GM20431 (cell line): ENCODE results near the gene ZBTB37.
"Not testable (repeated sequence)": the region's sequence is repeated elsewhere in the genome, so short reads cannot be mapped to it uniquely, and the experiment has no call there.

ENCODE experiments used
- in situ Hi-C: fragments of 300-500 bp; cut with MseI, MboI; formaldehyde crosslinking; loops from one replicate; pipeline ENCODE4 v1.15.0; 2020; ENCODE audit warnings: low sequenced_read_pairs; ENCODE audit not compliant: unreplicated experiment

Gene ZBTB37

GRCh38 chr1:173900427-173900826, 32.2 kb downstream of the ZBTB37 start:
- in situ Hi-C loops = no loop called here

GRCh38 chr1:173900992-173901391, 32.8 kb downstream of the ZBTB37 start:
- in situ Hi-C loops = no loop called here

GRCh38 chr1:173903827-173904531, 35.8 kb downstream of the ZBTB37 start:
- in situ Hi-C loops = no loop called here

- in situ Hi-C loops = no loop called here
Measured at GRCh38 chr1:173913111-173913510, 44.9 kb downstream of the ZBTB37 start.

- in situ Hi-C loops = no loop called here
Measured at GRCh38 chr1:173914366-173914871, 46.2 kb downstream of the ZBTB37 start.

- in situ Hi-C loops = no loop called here
Measured at GRCh38 chr1:173915596-173915995, 47.4 kb downstream of the ZBTB37 start.

- in situ Hi-C loops = no loop called here
Measured at GRCh38 chr1:173916667-173917066, 48.5 kb downstream of the ZBTB37 start.

GRCh38 chr1:173917149-173917548, 49.0 kb downstream of the ZBTB37 start, which contains the start of gene SERPINC1:
TSS of gene SERPINC1 (minus strand) at chr1:173917327. CDS start at chr1:173917259, 68 bp downstream.
- in situ Hi-C loops = no loop called here

GRCh38 chr1:173917635-173918493, 49.7 kb downstream of the ZBTB37 start:
- in situ Hi-C loops = no loop called here

GRCh38 chr1:173920861-173921260, 52.7 kb downstream of the ZBTB37 start:
- in situ Hi-C loops = no loop called here

GRCh38 chr1:173925306-173926242, 57.4 kb downstream of the ZBTB37 start:
- in situ Hi-C loops = no loop called here

- in situ Hi-C loops = not testable (repeated sequence)
Measured at GRCh38 chr1:173930541-173930940, 62.4 kb downstream of the ZBTB37 start.

GRCh38 chr1:173934440-173934839, 66.3 kb downstream of the ZBTB37 start:
- in situ Hi-C loops = no loop called here

GRCh38 chr1:173937062-173937461, 68.9 kb downstream of the ZBTB37 start:
- in situ Hi-C loops = no loop called here

GRCh38 chr1:173946380-173946921, 78.3 kb downstream of the ZBTB37 start:
- in situ Hi-C loops = no loop called here

- in situ Hi-C loops = no loop called here
Measured at GRCh38 chr1:173948594-173948993, 80.4 kb downstream of the ZBTB37 start.
